NCI-H2171 (cell line): ENCODE results near the gene SP6.

Experiments
- DNase-seq: peaks from one replicate; lab custom pipeline; 2025; lab: John Stamatoyannopoulos, UW

SP6 gene

DNA sequence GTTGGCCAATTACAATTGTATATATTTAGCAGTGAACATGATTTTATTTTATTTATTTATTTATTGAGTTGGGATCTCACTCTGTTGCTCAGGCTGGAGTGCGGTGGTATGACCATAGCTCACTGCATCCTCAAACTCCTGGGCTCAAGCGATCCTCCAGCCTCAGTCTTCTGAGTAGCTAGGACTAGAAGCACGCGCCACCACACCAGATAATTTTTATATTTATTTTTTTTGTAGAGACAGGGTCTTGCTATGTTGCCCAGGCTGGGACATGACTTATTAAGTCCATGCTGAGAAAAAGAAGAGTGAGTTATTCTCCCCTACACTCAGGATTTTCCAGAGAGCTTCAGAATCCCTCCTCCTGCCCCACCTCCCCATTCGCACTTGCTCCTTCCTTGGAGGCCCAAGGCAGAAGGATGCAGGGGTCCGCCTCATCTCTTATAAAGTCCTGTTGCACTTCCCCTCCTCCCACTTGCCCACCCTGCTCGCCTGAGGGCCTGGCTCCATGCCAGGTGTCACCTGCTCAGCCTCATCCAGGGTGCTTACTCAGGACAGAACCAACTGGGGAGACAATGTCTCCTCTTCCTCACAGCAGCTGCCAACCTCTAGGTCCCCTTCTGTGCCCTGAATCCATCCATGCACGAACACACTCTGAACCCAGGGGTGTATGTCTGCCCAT lies 29.0 kb upstream of the SP6 start:
- no peak for DNase-seq

DNA sequence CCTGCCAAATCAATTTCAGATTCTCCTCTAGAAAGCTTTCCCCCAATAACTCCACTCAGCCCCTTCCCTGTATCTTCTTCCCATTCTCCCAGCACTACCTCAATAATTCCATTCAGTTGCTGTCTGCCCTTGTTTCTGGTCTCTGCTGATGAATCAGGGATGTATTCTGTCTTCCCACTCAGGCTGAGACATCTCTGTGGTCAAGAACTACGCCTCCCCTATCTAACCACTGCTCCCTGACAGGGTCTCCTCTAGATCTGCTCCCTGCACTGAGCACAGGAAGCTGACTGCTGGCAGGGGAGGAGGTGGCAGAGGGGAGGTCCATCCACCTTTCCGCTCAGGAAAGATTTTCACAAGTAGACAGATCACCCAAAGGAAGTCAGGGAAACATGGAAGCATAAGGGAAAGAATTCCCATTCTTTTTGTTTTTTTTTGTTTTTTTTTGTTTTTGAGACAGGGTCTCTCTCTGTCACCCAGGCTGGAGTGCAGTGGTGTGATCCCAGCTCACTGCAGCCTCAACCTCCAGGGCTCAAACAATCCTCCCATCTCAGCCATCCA lies 28.1 kb upstream of the SP6 start:
- DNase-seq, result no peak

DNA sequence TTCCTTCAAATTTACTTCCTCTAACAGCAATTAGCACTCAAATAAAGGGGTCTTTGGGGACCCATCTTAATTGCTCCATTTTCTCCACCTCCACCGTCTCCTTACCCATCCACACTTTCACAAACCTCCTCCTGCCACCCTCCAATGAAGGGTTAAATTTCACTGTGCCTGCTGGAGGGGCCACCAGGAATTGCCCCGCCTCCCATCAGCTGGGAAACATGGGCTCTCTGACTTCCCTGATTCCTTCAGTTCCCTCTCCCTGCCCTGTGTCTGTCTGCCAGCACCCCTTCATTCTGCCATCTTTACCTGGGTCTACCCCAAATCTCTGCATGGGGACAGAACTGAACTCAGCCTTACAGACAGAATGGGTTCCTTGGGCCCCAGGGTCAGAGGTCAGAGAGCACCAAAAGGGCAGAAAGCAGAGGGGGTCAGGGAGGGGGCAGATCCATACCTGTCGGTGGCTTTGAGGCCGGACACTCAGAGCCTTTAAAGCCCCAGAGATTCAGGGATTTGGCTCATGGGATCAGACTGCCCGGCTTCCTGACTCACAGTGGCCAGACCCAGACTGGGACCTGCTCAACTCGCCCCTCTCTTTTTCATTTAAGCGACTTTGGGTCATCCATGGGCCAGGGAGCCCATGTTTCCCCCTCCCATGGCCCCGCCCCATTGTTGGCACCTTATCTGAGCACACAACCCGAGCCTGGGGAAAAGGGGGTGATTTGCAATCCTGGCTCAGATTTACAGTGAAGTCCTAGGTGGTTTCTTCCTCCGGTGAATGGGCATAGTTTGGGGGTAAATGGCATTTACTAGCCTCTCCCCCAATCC lies 27.5 kb upstream of the SP6 start:
- no peak for DNase-seq

DNA sequence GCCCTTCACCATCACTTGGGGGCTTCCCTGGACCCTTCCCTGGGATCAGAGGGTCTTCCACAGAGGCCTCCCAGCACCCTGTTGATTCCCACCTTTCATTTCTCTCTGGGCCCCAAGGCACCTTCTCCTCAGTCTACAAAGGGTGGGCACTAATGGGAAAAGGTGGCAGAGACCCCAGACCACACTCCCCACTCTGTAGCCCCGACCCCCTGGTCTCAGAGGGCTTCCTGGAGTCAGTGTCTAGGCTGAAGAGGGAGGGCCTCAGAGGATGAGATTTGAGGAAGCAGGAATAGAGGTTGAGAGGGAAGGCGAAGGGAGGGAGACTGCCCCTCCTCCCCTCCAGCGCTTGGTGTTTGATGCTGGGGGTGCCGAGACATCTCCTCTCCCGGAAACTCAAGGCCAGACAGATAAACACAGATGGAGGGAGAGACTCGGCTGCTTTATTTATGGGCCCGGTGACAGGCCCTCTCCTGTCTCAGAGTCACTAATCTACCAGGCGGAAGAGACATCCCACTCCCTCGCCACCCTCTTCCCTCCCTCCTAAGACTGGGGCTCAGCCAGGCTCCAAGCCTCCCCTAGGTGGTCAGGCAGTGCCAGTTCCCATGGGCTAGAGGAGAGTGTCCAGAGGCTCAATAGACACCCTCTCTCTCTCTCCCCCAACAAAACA lies 26.5 kb upstream of the SP6 start:
- no peak for DNase-seq

DNA sequence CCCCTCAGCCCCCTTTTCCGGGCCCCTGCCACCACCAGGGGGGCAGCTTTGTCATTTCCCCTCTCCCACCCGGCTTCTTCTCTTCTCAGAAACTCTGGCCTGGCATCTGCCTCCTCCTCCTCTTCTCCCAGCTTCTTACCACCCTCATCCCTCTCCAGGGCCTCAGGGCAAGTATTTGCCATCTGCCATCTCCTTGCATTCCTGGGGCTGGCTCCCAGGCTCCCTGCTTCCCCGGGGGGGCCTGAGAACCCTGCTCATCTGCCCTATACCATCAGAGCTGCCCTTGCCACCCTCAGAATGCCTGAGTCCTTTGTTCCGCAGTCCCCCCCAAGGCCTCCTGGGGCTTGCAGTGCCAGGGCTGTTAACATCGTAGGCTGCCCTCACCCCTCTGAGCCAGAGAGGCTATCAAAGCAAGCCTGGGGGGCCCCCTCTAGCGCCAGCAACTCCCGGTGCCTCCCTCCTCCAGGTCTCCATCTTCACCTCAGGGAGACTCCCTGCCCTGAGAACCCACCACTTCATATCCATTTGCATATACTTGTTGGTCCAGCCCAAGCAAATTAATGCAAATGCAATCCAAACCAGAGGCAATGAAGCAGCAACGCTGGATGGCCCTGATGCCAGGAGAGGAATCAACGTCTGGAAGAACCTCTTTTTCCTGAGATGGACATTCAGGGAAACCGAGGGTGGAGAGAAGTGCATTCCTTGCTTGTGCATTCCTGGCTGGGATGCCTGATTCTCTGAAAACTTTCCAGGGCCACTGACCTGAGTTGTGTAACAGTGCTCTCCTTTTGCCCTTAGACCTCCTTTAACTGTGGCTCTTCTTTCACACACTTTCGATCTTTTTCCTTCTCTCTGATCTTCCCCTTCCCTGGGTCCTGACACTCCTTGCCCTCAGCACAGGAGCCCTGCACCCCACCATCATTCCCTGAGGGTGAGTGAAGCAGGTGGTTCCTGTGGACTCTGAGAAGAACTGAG lies 24.3 kb upstream of the SP6 start:
- DNase-seq, result no peak

DNA sequence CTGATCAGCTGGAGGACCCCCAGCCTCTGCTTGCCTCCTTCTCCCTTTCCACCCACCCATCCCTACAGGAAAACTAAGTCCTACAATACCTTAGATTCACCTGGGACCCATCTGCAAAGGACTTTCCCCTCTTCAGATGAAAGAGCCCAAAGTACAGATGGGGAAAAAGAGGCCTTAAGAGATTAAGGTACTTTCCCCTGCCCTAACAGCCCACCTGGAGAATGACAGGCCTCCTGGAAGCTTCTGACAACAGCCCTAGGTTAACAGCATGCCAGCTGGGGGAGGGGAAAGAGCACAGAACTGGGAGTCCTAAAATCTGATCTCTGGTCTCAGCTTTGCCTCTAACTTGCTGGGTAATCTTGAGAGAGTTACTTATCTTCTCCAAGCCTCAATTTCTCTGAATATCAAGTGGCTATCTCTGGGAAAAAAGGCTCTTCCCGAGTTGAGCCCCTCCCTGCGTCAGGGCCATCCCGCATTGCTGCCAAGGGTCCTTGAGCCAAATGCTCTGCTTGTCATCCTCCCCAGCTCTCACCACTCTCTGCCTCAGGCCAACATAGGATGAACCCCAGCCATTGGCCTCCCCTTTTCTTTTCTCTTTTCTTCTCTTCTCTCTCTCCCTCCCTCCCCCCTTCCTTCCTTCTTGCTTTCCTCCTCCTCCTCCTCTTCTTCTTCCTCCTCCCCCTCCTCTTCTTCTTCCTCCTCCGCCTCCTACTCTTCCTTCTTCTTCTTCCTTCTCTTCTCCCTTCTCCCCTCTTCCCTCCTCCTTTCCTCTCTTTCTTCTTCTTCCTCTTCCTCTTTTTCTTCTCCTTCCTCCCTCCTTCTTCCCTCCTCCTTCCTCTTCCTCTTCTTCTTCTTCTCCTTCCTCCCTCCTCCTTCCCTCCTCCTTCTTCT lies 22.5 kb upstream of the SP6 start:
- no peak for DNase-seq

DNA sequence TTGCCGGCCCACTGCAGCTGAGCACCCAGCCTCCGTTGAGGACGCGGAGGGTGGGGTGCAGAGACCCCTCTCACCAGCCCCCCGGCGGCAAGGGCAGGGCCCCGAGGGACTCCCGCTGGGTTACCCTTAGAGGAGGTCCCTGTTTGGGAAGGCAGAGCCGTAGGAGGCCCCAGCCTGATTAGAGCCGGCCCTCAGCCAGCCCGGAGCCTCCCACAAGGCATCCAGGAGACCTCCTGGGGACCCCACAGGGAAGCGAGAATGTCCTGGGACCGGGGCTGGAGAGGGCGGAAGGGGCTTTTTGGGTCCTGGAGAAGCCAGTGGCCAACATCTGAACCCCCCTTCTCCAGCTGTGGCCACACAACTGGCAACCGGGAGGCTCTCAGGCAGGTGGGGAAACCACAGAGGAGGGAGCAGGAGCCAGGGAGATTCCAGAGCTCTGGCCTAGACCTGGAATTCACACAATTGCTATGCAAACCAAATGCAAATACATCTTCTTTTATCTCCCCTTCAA lies 21.7 kb upstream of the SP6 start:
- DNase-seq, result no peak

DNA sequence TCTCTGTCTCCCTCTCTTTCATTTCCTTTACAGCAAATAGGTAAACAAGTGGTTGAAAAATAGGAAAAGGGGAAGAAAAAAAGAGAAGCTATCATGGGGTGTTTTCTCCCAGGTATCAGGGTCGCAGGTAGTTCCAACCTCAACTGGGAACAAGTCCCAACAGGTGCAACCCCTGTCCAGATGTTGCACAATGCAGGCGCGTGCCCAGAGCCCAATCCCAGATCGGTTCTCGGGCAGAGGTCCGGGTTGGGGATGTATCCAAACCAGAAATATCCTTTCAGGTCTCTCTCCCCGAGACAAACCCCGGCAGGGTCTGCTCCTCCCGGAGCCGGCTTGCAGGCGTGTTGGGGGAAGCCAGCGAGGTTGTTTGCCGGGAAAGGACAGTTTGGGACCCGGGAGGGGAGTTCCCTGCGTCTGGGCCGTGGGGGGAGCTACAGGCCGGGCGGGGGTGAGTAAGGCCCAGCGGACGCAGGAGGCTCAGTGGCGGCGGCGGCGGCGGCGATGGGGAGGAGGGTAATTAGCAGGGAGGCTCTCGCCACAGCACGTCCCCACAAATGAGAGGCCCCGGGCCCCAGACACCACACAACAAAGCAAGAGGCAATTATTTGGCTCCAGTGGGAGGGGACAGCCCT lies 21.2 kb upstream of the SP6 start:
- no peak for DNase-seq

DNA sequence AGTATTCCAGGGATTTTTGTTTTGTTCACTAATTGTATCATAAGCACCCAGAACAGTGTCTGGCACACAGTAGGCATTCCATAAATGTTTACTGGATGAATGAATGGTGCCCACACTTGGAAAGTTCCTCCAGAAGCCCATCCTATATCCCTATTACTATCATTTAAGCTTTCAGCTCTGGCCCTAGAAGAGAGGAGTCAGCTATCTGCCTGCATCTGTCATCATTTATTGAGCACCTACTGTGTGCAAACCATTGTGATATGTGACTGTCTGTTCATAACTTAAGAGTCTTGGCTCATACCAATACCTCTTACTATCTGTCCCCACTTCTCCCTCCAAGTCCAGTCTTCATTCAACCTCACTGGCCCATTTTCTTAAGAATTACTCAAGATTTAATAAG lies 20.1 kb upstream of the SP6 start:
- no peak for DNase-seq

DNA sequence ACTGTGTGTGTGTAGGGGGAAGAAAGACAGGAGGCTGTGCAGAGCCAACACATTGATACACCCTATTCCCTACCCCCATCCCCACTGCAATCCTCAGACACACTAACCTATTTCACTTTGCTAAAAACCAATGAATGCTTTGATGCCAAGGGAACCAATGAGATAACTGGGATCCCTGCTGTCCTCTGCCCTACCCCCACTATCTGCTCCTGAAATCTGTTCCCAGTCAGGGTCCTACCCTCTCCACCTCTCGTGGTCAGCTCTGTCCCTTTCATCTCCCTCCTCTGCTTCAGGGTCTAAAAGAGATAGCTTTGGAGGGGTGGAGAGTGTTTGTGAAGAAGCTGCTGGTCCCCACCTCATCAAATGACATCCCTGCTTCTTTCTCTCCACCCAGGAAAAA lies 19.1 kb upstream of the SP6 start:
- DNase-seq, result no peak

DNA sequence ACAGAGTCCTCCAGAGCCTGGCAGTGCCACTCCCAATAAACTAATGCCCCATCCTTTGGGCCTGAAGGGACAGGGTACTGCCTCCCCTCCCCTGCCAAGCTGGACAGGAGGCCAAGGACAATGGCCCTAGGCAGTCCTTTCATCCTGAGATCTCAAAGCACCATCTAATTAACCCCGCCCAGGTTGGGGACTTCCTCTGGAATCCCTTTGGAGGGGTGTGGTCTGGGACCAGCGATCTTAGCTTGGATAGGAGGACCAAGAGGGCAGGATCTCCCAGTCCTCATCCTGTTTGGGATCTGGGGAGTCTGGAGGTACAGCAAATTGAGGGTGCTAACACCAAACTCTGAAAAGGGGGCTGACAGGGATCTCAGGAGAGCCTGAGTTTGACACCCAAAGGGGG lies 18.2 kb upstream of the SP6 start:
- no peak for DNase-seq

DNA sequence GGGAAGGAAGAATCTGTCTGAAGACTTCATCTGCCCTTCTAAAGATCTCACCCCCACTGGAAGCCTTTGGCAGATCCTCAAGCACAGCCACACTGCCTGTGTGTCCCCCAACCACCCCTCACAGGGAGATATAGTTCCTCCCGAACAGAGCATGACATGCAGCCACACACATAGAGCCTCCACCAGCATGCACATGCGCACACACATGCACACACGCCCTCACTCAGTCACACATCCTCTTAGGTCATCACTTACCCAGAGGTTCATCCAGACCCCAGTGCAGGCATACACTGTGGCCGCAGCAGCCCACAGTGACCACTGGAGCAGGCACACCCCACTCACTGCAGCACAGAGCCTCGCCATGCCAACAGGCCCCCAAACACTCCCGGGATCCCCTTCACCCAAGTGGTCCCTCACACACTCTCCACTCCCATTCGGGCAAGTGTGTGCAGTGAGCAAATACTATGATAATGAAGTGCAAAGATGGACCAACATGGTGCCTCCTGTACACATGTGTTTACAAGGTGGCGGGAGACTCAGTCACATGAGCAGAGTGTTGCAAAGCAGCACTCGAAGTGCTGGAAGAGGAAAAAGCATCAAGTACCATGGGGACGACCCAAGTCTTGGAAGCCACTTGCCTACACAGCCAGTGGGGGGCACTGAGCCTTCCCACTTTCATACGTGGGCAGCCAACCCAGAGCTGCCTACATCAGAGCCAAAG lies 17.0 kb upstream of the SP6 start:
- DNase-seq, result no peak

DNA sequence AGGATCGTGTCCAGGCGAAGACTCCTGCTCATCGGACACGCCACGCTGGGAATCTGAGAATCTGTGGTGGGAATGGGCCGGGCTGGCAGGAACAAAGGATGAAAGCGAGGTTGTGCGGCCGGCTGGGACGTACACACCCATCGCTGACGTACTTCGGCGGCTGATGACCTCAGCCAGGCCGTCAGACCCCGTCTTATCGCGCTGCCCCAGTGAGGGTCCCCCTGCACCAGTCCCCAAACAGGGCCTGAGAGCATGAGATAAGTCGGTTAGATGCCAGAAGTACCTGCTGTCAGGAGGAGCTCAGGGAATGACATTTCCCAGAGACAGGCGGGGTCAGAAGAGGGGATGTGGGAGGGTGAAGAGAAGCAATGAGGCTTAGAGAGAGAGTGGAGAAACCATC lies 16.0 kb upstream of the SP6 start:
- DNase-seq, result no peak

DNA sequence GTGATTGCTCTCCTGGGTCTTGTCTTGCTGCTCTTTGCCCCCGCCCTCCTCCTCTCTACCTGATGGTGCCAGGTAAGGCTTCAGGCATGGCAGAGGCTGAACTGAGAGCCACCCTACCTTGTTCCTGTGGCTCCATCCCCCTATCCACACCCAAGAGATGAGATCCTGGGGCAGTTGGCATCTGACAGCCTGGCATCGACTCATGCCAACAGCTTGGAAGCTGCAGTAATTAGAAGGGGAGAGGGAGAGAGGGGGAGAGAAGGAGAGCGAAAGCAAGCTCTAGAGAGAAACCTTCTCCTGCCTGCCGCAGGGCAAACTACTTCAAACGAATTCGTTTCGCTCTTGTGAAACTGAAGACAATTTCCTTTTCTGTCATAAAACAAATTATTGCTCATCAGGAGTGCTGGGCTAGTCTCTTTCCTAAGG lies 13.8 kb upstream of the SP6 start:
- no peak for DNase-seq

DNA sequence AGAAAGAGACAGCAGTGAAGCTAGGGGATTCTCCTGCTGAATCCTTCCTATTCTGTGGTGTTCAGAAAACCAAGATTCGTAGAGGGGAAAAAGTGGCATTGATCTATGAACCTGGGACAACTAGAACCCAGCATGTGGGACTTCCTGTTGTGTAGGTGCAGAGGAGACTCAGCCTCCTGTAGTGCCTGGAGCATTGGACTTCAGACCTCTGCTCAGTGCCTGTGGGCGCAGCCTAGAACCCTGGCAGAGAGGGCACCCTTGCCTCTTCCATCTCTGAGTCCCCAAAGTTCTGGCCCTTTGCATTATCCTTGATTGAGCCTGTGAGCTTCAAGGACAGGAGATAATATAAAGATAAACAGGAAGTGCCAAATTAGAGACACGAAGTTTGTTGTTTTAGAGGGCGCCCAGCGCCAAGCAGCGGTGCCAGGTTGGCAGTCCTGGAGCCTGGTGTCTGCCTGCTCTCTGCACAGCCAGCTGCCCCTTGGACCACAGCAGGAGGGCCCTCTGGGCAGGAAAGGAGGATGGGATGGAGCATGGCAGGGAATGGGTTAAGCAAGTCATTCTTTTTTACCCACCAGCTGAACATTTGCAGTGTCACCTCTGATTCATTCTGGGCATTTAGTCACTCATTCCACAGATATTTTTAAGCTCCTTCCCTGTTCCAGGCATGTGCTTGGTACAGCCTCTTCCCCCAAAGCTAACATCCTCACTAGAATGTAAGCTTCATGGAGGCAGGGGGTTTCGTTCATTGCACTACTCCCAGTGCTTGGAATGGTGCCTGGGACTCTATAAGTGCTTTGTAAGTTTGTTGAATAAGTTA lies 11.9 kb upstream of the SP6 start:
- DNase-seq, result no peak

DNA sequence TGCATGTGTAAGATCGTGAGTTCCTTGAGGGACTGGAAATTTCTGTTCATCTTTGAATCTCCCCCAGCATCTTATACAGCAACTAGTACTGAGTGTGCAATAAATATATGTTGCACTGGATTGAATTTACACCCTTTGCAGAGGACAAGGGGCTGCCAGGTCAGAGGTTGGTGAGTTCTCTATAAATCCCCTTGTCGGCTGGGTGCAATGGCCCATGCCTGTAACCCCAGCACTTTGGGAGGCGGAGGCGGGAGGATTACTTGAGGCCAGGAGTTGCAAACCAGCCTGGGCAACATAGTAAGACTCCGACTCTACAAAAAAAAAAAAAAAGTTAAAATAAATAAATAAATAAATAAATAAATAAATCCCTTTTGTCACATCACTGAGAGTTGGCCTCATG lies 9.4 kb upstream of the SP6 start:
- no peak for DNase-seq

DNA sequence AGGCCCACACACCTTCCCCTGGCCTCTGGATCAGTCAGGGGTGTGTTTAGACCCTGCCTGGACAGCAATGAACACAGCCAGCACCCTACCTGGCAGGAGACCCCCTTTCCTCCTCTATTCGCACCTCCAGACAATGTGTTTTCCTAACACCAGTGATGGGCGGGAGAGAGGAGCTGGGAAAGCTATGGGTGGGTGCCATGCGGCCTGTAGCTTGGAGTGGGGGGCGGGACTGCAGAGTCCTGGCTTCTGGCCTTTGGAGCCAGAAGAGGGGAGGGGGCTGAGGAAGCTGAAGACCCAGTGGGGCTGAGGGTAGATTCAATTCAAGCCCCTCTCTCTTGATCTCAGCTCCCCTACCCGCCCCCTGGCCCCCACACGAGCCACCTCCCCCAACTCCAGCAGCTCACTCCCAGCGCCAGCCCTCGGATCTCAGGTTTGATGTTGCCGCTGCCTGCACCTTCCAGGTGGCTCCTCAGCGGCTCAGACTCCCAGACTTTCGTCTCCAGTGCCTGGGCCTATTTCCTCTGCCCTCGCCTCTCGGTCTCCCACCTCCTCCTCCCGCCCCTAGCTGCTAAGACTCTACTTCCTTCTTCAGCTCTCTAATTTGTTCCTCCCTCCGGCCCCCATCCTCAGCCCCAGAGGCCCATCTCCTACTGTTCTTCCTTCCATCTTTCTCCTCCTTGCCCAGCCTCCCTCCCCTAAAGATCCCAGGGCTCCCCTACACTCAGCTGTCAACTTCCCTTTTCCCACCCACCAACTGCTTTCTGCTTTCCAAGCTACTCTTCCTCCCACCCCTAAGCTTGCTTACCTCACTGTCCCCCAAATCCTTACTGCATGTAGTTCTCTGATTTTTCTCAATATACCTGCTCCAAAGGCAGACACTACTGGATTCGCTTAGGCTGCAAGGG lies 6.8 kb upstream of the SP6 start:
- no peak for DNase-seq
